Cortex of kidney (tissue), 1 donor: Measurements from ENCODE around the gene CCDC92B.
"Not testable (repeated sequence)": the region's sequence is repeated elsewhere in the genome, so short reads cannot be mapped to it uniquely, and the experiment has no call there.

Source experiments
- DNase-seq: peaks from one replicate; lab custom pipeline; 2025; lab: John Stamatoyannopoulos, UW

The CCDC92B gene

DNA sequence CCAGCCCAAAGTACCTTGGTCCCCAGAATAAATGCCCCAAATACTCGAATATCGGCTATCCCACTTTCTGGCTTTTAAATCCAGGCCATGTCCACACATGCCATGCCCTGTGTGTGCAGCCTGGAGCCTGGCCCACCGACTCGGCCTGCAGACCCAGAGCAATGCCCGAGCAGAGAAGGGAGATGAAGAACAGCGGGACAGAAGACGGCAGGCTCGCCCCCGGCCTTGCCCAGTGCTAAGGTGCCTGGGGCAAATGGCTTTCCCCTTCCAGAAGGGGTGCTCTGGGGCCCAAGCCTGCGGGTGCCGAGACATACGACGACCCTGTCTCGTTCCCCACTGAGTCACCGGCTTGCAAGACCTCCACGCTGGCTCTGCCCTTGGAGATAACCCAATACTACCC lies 45.8 kb downstream of the CCDC92B start:
- no peak for DNase-seq

DNA sequence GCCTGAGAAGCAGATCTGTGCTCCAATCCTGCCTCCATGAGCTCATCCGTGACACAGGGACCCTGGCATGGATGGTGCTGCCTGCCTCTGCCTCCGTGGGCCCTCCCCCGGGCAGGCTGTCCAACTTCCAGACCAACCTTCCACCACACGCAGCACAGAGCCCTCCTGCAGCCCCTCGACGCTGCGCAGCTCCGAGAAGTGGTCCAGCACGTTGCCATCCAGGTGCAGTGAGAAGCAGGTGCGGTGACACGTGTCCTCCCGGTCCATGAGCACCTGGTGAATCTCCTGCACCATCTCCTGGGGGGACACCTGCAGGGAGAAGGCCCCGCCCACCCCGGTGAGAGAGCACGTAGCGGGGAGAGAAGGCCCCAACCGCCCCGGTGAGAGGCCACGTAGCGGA lies 46.3 kb downstream of the CCDC92B start:
- no peak for DNase-seq

DNA sequence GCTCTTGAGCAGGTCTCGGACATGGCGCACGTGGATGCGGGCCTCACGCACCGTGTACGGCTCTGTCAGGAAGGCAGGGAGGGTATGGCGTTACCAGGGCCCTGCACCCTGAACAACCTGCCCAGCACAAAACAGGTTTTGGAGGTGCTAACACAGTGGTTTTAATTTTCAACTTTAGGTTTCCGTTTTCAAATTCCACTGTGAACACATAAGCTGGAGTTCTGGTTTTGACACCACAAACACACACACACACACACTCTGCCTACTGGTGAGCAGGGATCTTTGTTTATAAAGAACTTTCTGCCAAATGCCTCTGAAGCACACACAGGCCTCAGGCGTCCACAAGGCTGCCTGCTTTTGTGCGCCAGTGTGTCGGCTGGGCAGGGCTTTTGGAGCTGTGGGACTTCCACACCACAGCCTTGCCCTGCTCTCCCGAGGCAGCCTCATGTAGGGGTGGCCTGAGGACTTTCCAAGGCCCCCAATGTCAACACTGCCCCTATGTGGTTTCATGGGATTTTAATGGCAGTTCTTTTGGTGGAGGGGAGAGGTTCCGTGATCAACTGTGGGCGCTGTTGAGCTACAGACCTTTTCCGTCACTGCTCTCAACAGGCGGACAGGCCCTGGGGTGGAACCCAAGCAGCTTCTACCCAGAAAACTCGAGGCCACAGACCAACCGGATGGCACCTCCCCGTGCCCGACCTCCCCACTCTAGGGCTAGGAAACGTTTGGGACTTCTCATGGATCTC lies 47.3 kb downstream of the CCDC92B start:
- no peak for DNase-seq

- DNase-seq: no peak
These were observed 48.1 kb downstream of the CCDC92B start for GRCh38 chr17:2701161-2701995.

DNA sequence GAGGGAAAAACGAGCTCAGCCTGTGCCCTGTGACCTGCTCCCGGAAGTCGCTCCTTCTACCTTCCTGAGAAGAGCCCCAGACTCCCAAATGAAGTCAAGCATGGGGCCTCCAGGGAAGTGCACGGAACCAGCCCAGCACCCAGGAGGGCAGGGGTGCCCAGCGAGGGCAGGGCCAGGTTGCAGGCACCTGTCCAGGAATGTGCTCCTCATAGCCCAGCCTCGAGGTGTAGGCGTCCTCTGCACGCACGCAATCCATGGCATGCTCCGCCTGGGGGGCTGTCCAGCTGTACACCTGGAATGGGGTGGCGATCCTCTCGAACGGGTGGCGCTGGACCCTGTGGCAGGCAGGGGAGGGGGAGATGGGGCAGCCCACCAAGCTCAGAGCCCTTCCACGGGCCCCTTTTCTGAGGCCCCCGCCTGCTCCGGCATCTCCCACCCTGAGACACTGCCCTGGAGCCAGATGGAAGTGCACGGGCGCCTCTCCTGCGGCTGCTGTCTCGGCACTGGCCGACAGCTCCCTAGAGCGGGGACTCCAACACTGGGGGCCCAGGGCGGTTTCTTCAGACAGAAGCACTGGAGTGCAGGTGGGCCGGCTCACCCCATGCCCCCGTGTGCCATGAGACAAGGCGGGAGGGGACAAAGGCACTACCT lies 48.8 kb downstream of the CCDC92B start:
- DNase-seq: no peak

DNA sequence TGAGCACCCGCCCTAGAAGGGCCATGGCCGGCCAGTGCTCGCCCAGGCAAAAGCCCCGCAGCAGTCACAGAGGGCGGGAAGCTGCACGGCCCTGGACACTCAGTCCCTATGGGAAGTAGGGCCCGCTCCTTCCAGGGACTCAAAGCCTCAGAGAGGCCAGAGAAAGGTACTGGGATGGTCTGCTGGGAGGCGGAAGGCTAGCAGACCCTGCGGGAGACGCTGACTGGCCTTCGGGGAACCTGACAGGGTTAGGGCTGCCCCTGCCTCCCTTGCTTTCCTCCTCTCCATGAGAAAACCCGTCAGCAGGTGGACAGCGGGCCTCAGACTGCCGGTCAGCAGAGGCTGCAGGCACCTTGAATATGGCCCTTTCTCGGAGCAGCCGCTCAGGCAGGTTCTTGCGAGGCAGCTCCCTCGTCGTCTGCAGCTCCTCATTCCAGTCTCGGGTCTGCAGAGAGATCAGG lies 49.4 kb downstream of the CCDC92B start:
- DNase-seq: no peak

- not testable (repeated sequence) for DNase-seq
These were observed 50.1 kb downstream of the CCDC92B start for GRCh38 chr17:2699216-2699805.

- no peak for DNase-seq
These were observed 51.8 kb downstream of the CCDC92B start for GRCh38 chr17:2697611-2698162.

DNA sequence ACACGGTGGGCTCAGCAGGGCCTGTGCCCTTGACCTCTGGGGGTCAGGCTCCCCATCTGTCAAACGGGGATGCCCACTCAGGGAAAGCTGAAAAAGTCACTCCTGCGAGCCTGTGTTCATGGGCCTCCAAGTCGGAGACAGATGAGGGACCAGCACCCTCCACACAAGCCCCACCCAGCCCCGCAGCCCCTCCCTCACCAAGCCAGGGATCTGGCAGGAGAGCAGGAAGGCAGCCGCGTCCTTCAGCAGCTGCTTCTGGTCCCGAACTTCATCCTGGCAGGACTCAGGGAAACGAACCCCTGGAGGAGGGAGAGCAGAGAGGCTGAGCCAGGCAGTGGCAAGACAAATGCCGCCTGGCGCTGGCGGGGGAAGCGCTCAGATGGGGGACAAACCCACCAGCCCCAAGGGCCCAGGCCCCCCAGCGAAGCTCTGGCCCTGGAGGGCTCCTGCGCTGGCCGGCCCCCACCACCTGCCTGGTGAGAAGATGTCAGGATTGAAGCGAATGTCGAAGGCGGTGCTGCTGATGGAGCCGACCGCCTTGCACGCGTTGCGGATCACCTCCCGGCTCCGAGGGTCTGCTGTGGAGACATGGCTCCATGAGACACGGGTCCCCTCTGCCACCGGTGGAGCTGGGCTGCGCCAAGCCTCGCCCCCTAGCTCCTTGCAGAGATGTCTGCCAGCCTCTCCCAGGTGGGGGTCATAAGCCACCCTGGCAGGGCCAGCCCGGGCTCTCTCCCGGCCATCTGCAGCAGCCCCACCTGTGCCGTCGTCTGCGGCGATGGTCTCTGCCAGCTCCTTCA lies 53.3 kb downstream of the CCDC92B start:
- no peak for DNase-seq

GRCh38 chr17:2695243-2695960 lies 54.0 kb downstream of the CCDC92B start:
- DNase-seq: no peak

DNA sequence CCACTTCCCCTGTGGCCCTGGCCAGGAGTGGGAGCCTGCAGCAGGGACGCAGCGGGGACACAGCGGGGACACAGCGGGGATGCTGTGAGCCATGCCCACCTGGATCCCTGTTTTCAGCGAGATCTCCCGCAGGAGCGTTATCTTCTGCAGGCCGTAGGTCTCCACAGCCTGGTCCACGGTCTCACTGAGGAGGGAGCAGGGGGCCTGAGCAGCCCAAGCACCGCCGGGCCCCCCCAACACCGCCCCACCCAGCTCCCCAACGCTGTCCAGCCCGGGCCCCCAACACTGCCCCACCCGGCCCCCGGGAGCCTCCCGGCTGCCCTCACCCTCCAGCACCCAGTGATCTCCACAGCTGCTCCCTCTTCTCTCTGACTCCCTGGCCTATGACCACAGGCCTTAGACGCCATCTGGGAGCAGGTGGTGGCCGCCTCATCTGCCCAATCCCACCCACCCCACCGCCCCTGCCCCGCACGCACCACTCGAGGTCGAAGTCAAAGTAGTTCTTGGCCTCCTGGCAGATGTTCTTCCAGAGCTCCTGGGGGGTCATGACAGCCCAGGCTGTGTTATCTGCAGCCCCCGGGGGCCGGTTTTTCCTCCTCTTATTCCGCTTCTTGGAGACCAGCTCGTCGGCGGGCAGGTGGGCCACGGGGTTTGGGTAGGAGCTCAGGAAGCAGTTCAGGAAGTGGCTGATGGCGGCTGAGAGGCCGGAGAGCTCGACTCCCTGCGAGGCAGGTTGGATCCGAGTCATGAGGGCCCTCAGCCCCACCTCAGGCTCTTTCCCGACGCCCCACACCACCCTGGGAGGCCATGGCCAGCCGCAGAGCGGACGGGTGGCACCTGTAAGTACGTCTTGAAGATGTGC lies 54.8 kb downstream of the CCDC92B start:
- no peak for DNase-seq

GRCh38 chr17:2693561-2694380 lies 55.7 kb downstream of the CCDC92B start:
- no peak for DNase-seq

DNA sequence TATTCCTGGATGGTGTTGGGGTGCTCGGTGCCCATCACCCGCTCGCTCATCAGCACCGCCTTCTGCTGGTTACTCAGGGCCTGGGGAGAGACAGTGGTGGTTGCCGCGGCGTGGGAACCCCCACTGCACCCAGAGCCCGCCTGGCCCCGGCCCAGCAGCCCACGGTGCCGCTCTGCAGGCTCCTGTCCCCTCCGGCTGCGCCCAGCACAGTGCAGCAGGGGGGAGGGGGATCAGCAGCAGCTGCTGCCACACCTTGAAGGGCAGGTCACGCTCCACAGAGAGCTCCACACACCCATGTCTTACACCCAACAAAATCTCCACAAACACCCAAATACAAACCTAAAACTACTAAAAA lies 56.7 kb downstream of the CCDC92B start:
- no peak for DNase-seq

- DNase-seq: no peak
These were observed 57.3 kb downstream of the CCDC92B start for GRCh38 chr17:2691965-2692780.

GRCh38 chr17:2691069-2691871 lies 58.2 kb downstream of the CCDC92B start:
- no peak for DNase-seq

DNA sequence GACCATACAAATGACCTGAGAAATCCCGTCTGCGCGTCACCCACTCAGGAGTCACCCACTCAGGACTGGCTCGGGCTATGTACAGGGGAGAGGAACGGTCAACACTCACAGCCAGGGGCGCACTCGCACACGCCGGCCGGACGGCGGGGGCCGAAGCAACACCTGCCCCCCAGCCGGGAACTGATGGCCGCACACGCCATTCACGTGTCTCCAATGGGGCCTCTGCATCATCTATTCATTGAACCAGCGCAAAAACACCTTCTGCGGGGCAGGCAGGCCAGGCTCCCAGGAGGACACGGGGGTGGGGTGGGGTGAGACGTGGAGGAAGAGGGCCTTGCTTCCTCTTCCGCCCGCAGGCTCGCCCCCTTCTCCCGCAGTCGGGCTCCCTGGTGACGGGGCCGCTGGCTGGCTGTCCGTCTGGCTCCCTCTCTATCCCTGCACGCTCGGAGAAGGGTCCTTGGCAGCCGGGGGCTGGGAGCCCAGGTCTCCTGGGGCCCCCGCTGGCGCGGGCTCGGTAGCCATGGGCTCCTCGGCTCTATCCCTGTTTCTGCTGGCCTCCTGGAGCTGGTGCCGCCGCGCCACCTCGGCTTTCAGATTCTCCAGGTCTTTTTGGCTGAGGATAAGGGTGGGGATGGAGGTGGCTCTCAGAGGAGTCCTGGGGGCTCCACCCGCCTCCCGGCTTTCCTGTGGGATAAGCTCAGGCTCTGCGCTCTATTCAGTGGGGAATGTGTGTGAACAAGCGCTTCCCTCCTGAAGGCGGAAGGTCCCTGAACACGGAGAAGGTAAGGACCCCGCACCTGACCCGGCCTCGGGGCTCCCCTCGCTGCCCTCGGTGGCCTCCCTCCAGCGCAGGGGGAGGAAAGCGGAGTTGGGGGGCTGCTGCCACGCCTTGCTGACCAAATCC lies 59.0 kb downstream of the CCDC92B start:
- DNase-seq: no peak
